Measurements from ENCODE around the gene CBLL1. TPM values are rescaled to one million over a fixed set of nuclear protein-coding genes. Genes with fewer than 3 reads are reported as not detected.

The CBLL1 gene
- total RNA-seq, 2 donors from 2014 or later, result 20.2 to 21.9 TPM

GRCh38 chr7:107701191-107701590, 42.8 kb upstream of the CBLL1 start:
- no peak for DNase-seq (ENCODE audit: low spot score)
- H3K27ac ChIP-seq, result no peak overlapping the region

DNA sequence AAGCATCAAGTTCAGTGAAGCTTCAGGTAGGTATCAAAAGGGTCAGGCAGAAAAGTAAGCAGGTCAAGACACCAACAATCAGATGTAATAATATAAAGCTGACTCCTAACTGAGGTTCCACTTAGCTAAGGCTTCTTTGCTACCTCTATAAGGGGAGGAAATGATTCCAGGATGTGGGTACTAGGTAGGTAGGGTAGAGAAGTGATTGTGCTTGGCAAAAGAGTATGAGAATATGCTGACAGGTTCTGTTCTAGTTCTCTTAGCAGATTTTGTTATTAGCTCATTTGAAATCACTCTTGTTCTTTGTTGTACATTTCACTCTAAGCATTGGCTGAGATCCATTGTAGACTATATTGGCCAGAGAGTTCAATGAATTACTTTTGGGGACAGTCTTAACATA, 40.7 kb upstream of the CBLL1 start:
- TF ChIP-seq CTCF (IDR thresholded peaks at IDR 0.05), result no peak
- H3K36me3 ChIP-seq, result no peaks in the 10 kb centered on the region
- H3K4me1 ChIP-seq (ENCODE audit: control insufficient read depth in 1 of 2, low read depth in 2 of 2), result peaks cover 0 to 17% of the 10 kb centered on the region in 2 donors
- no peaks in the 10 kb centered on the region for H3K9me3 ChIP-seq
- no peak overlapping the region for H3K4me3 ChIP-seq
- ATAC-seq (ENCODE audit: insufficient number of reproducible peaks, low FRiP score, low read depth) (no peak), DNase-seq (ENCODE audit: low spot score) (no peak)
- no peak overlapping the region for H3K27ac ChIP-seq
- no peaks in the 10 kb centered on the region for H3K27me3 ChIP-seq (replicated peaks; ENCODE audit: insufficient read depth)

More at GRCh38 chr7:107701191-107701590, 42.8 kb upstream of the CBLL1 start:
- ATAC-seq (ENCODE audit: insufficient number of reproducible peaks, low FRiP score, low read depth), result no peak
- H3K36me3 ChIP-seq, result no peaks in the 10 kb centered on the region
- TF ChIP-seq CTCF (IDR thresholded peaks at IDR 0.05), result no peak
- no peaks in the 10 kb centered on the region for H3K9me3 ChIP-seq
- H3K4me3 ChIP-seq, result no peak overlapping the region
- H3K4me1 ChIP-seq (ENCODE audit: control insufficient read depth in 1 of 2, low read depth in 2 of 2), result peaks cover 0 to 17% of the 10 kb centered on the region in 2 donors
- H3K27me3 ChIP-seq (replicated peaks; ENCODE audit: insufficient read depth), result no peaks in the 10 kb centered on the region

GRCh38 chr7:107703872-107704271, 40.1 kb upstream of the CBLL1 start:
- Histone ChIP-seq H3K36me3 (no peaks in the 10 kb centered on the region), H3K27me3 (replicated peaks; ENCODE audit: insufficient read depth) (no peaks in the 10 kb centered on the region), H3K4me1 (ENCODE audit: control insufficient read depth in 1 of 2, low read depth in 2 of 2) (peaks cover 0 to 17% of the 10 kb centered on the region in 2 donors), H3K9me3 (no peaks in the 10 kb centered on the region), H3K4me3 (no peak overlapping the region), H3K27ac (no peak overlapping the region)
- DNase-seq (ENCODE audit: low spot score) (no peak), ATAC-seq (ENCODE audit: insufficient number of reproducible peaks, low FRiP score, low read depth) (no peak)
- TF ChIP-seq CTCF (IDR thresholded peaks at IDR 0.05), result no peak

- Histone ChIP-seq H3K36me3 (no peaks in the 10 kb centered on the region), H3K9me3 (no peaks in the 10 kb centered on the region), H3K27me3 (replicated peaks; ENCODE audit: insufficient read depth) (no peaks in the 10 kb centered on the region), H3K4me3 (no peak overlapping the region), H3K27ac (no peak overlapping the region), H3K4me1 (ENCODE audit: control insufficient read depth in 1 of 2, low read depth in 2 of 2) (no peaks in the 10 kb centered on the region)
- no peak for ATAC-seq (ENCODE audit: insufficient number of reproducible peaks, low FRiP score, low read depth)
- DNase-seq (ENCODE audit: low spot score), result no peak
- no peak for TF ChIP-seq CTCF (IDR thresholded peaks at IDR 0.05)
These were observed 35.0 kb upstream of the CBLL1 start for GRCh38 chr7:107708956-107709355.

DNA sequence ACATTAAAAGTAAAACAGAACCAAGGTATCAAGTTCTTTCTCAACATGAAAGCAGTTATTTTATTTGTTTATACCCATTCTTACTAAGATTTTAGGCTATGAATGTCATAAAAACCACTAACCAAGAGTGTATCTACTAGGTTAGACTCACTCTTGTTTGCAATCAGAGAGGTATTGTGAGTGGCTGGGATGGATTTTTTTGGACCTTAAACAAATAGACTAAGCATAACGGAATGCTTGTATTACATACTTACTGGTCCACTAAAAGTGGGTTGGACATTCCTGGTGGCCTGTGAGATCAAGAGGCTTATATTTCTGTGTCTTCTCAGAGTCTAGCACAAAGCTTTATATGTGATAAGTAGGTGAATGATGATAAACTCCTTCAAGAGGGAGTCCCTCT, 32.6 kb upstream of the CBLL1 start:
- ATAC-seq (ENCODE audit: insufficient number of reproducible peaks, low FRiP score, low read depth), result no peak
- Histone ChIP-seq H3K27ac (no peak overlapping the region), H3K9me3 (no peaks in the 10 kb centered on the region), H3K36me3 (no peaks in the 10 kb centered on the region), H3K4me1 (ENCODE audit: control insufficient read depth in 1 of 2, low read depth in 2 of 2) (no peaks in the 10 kb centered on the region), H3K27me3 (replicated peaks; ENCODE audit: insufficient read depth) (no peaks in the 10 kb centered on the region), H3K4me3 (no peak overlapping the region)
- TF ChIP-seq CTCF (IDR thresholded peaks at IDR 0.05), result no peak
- DNase-seq (ENCODE audit: low spot score), result no peak

All from thoracic aorta (tissue), 2 donors.